Body of pancreas (tissue), 4 donors: ENCODE data around the gene FBXO7.

Experiments
- CTCF ChIP-seq, 7 experiments: fragments of 450-650 bp in 4 of 7; fragments of 200-600 bp in 3 of 7; sonication (generic) in 3 of 7; IDR thresholded peaks; one replicate each; pipeline ENCODE4 v1.5.1; 2016 to 2019; ENCODE audit warnings: antibody characterized with exemption in 7 of 7
- POLR2A ChIP-seq, 3 donors: fragments of 450-650 bp; IDR thresholded peaks; one replicate each; pipeline ENCODE4 v1.6.1; 2016; ENCODE audit warnings: antibody characterized with exemption in 3 of 3, mild to moderate bottlenecking in 2 of 3

- TF ChIP-seq POLR2A (IDR thresholded peaks at IDR 0.05) (no peak), CTCF (IDR thresholded peaks at IDR 0.05) (no peak)
Observed at GRCh38 chr22:32548039-32548438, 73.4 kb downstream of the FBXO7 start.
